Measurements from ENCODE around the gene RIOK2.

RIOK2 gene

GRCh38 chr5:97125125-97125683 lies 57.8 kb downstream of the RIOK2 start (continued):
- TF ChIP-seq PRDM4 (tag by site-specific recombination; IDR thresholded peaks at IDR 0.05): no peak

GRCh38 chr5:97124335-97124734 lies 58.7 kb downstream of the RIOK2 start:
- POLR2A ChIA-PET: no interaction called here
- Histone ChIP-seq H3K4me3 (ENCODE audit: low read depth, low read length) (no peak overlapping the region), H3K36me3 (ENCODE audit: control insufficient read depth in 2 of 2, insufficient read depth in 1 of 2, low read length in 2 of 2) (no peaks in the 10 kb centered on the region), H3K4me1 (ENCODE audit: control insufficient read depth, insufficient read depth, low read length) (no peaks in the 10 kb centered on the region), H3K27ac (ENCODE audit: extremely low read depth, low read depth, low read length) (no peak overlapping the region), H3K9me3 (ENCODE audit: control insufficient read depth, insufficient read depth, low read depth, low read length) (no peaks in the 10 kb centered on the region)
- CTCF ChIA-PET: interaction anchor here (0.7 kb wide), 2 partner anchors 17 to 256 kb away, joined by 3 read pairs; no protein-coding TSS in a partner anchor
- TF ChIP-seq YY2 (tag by site-specific recombination; IDR thresholded peaks at IDR 0.05): no peak
- TF ChIP-seq ZNF19 (tag by site-specific recombination; IDR thresholded peaks at IDR 0.05; ENCODE audit: low read depth): no peak

- CTCF ChIA-PET: interaction anchor here (0.6 kb wide), 1 partner anchor 27 kb away, joined by 3 read pairs; no protein-coding TSS in a partner anchor
- Histone ChIP-seq H3K4me1 (ENCODE audit: control insufficient read depth, insufficient read depth, low read length) (no peaks in the 10 kb centered on the region), H3K27ac (ENCODE audit: extremely low read depth, low read depth, low read length) (no peak overlapping the region), H3K36me3 (ENCODE audit: control insufficient read depth in 2 of 2, insufficient read depth in 1 of 2, low read length in 2 of 2) (no peaks in the 10 kb centered on the region), H3K4me3 (ENCODE audit: low read depth, low read length) (no peak overlapping the region), H3K9me3 (ENCODE audit: control insufficient read depth, insufficient read depth, low read depth, low read length) (no peaks in the 10 kb centered on the region)
- TF ChIP-seq ZNF521 (tag by site-specific recombination; IDR thresholded peaks at IDR 0.05) (no peak), ZNF266 (tag by site-specific recombination; IDR thresholded peaks at IDR 0.05; ENCODE audit: low read depth) (no peak), ZNF654 (tag by site-specific recombination; IDR thresholded peaks at IDR 0.05; ENCODE audit: low read depth) (no peak), PATZ1 (tag by site-specific recombination; IDR thresholded peaks at IDR 0.05) (no peak), TSHZ1 (tag by site-specific recombination; IDR thresholded peaks at IDR 0.05; ENCODE audit: borderline replicate concordance) (no peak), YY1 (tag by site-specific recombination; IDR thresholded peaks at IDR 0.05) (no peak), ZNF157 (tag by site-specific recombination; IDR thresholded peaks at IDR 0.05) (no peak), ZNF670 (tag by site-specific recombination; IDR thresholded peaks at IDR 0.05; ENCODE audit: low read depth) (no peak), ZNF155 (tag by site-specific recombination; IDR thresholded peaks at IDR 0.05) (no peak), MYNN (tag by site-specific recombination; IDR thresholded peaks at IDR 0.05; ENCODE audit: borderline replicate concordance) (no peak), ZNF174 (tag by site-specific recombination; IDR thresholded peaks at IDR 0.05) (no peak), ZNF571 (tag by site-specific recombination; IDR thresholded peaks at IDR 0.05) (no peak), ZNF514 (tag by site-specific recombination; IDR thresholded peaks at IDR 0.05) (no peak), ZNF184 (tag by site-specific recombination; IDR thresholded peaks at IDR 0.05) (no peak), ZNF580 (tag by site-specific recombination; IDR thresholded peaks at IDR 0.05) (no peak), PRDM4 (tag by site-specific recombination; IDR thresholded peaks at IDR 0.05) (no peak), PRDM1 (tag by site-specific recombination; IDR thresholded peaks at IDR 0.05) (no peak), ZBTB1 (tag by site-specific recombination; IDR thresholded peaks at IDR 0.05) (no peak), ZNF747 (tag by site-specific recombination; IDR thresholded peaks at IDR 0.05) (no peak)
- POLR2A ChIA-PET: no interaction called here
Measured at GRCh38 chr5:97121848-97122247, 61.2 kb downstream of the RIOK2 start.

Measured in HEK293 (cell line).